HepG2 (cell line): ENCODE data around the gene CCDC157. TPM values are rescaled to one million over a fixed set of nuclear protein-coding genes. Genes with fewer than 3 reads are reported as not detected.
A peak's percentile ranks its signal among the peaks of the same experiment; 100 is the strongest.

Experiments
- AHR ChIP-seq: IDR thresholded peaks from 2 replicates; pipeline ENCODE4 v1.6.1; 2018; ENCODE audit warnings: missing genetic modification reagents, missing compliant biosample characterization
- ATAD3A ChIP-seq: sonication (generic); formaldehyde crosslinking; IDR thresholded peaks from 2 replicates; pipeline ENCODE4 v1.4.0; 2020; ENCODE audit warnings: missing genetic modification reagents
- DPF2 ChIP-seq: sonication (generic); formaldehyde crosslinking; IDR thresholded peaks from 2 replicates; pipeline ENCODE4 v1.4.0; 2020; ENCODE audit warnings: mild to moderate bottlenecking, low read depth, missing genetic modification reagents, borderline replicate concordance
- FOXA3 ChIP-seq: IDR thresholded peaks from 2 replicates; pipeline ENCODE4 v1.6.1; 2016; ENCODE audit warnings: missing genetic modification reagents, missing compliant biosample characterization
- FOXM1 ChIP-seq: sonication (generic); formaldehyde crosslinking; IDR thresholded peaks from 2 replicates; pipeline ENCODE4 v1.5.0; 2020; ENCODE audit warnings: missing genetic modification reagents
- KAT8 ChIP-seq: IDR thresholded peaks from 2 replicates; pipeline ENCODE4 v1.6.1; 2016; ENCODE audit warnings: missing genetic modification reagents, missing compliant biosample characterization
- KMT2B ChIP-seq: IDR thresholded peaks from 2 replicates; pipeline ENCODE4 v1.6.1; 2016; ENCODE audit warnings: missing genetic modification reagents, missing compliant biosample characterization
- MAFG ChIP-seq: sonication (generic); formaldehyde crosslinking; IDR thresholded peaks from 2 replicates; pipeline ENCODE4 v1.5.1; 2020; ENCODE audit warnings: mild to moderate bottlenecking, missing genetic modification reagents
- MAZ ChIP-seq, 2 experiments: sonication (generic) in 1 of 2; formaldehyde crosslinking in 1 of 2; IDR thresholded peaks; 2 replicates each; pipeline versions ENCODE4 v1.5.0 to v1.6.1; 2012 to 2020; ENCODE audit warnings: low read depth in 2 of 2, mild to moderate bottlenecking in 2 of 2, borderline replicate concordance in 1 of 2, improper control_type of control experiment in 1 of 2, low read length in 1 of 2, missing genetic modification reagents in 1 of 2, moderate library complexity in 1 of 2
- MYC ChIP-seq: sonication (generic); formaldehyde crosslinking; IDR thresholded peaks from 2 replicates; pipeline ENCODE4 v1.9.0; 2021; ENCODE audit warnings: missing genetic modification reagents, borderline replicate concordance
- RCOR2 ChIP-seq: IDR thresholded peaks from 2 replicates; pipeline ENCODE4 v1.6.1; 2016; ENCODE audit warnings: missing biosample characterization, missing genetic modification reagents
- SP140L ChIP-seq: sonication (generic); formaldehyde crosslinking; IDR thresholded peaks from 2 replicates; pipeline ENCODE4 v1.4.0; 2020; ENCODE audit warnings: missing genetic modification reagents, borderline replicate concordance
- TBP ChIP-seq: sonication (generic); formaldehyde crosslinking; IDR thresholded peaks from 2 replicates; pipeline ENCODE4 v1.5.0; 2020; ENCODE audit warnings: missing genetic modification reagents
- TP53 ChIP-seq: sonication (generic); formaldehyde crosslinking; conservative IDR thresholded peaks from 2 replicates; pipeline ENCODE4 v1.4.0; 2020; ENCODE audit warnings: missing genetic modification reagents
- YEATS4 ChIP-seq: sonication (generic); formaldehyde crosslinking; IDR thresholded peaks from 2 replicates; pipeline ENCODE4 v1.4.0; 2020; ENCODE audit warnings: missing genetic modification reagents, borderline replicate concordance
- ZFP36 ChIP-seq: fragments of 150-350 bp; IDR thresholded peaks from 2 replicates; pipeline ENCODE4 v1.6.1; 2018; ENCODE audit warnings: borderline replicate concordance, low read length, low read depth; ENCODE audit not compliant: partially characterized antibody
- ZNF205 ChIP-seq: IDR thresholded peaks from 2 replicates; pipeline ENCODE4 v1.6.1; 2018; ENCODE audit warnings: missing biosample characterization, missing genetic modification reagents
- ZNF296 ChIP-seq: sonication (generic); formaldehyde crosslinking; conservative IDR thresholded peaks from 2 replicates; pipeline ENCODE4 v1.5.0; 2020; ENCODE audit warnings: mild to moderate bottlenecking, missing genetic modification reagents
- ZNF564 ChIP-seq: sonication (generic); formaldehyde crosslinking; IDR thresholded peaks from 2 replicates; pipeline ENCODE4 v1.8.1; 2023; ENCODE audit warnings: mild to moderate bottlenecking, missing genetic modification reagents
- ZNF616 ChIP-seq: sonication (generic); formaldehyde crosslinking; IDR thresholded peaks from 2 replicates; pipeline ENCODE4 v1.5.0; 2020; ENCODE audit warnings: low read depth, mild to moderate bottlenecking, missing genetic modification reagents
- ZNF792 ChIP-seq: IDR thresholded peaks from 2 replicates; pipeline ENCODE4 v1.6.1; 2016
- polyA plus RNA-seq, 8 experiments: library from polyadenylated mRNA; depleted of rRNA in 3 of 8; stranded (reverse) in 7 of 8; unstranded in 1 of 8; fragments of >200 nt; fragmentation: Illumina TruSeq in 4 of 8; extraction: Trizol in 4 of 8; gene quantifications; 2 replicates each; pipeline versions ENCODE4 v1.2.1 to v1.2.3, GENCODE V29; 2011 to 2016; ENCODE audit warnings: low read depth in 4 of 8, missing spikeins in 1 of 8, mixed read lengths in 1 of 8; ENCODE audit not compliant: insufficient read depth in 1 of 8
- total RNA-seq, 5 experiments: library from RNA; depleted of rRNA; stranded (reverse); fragments of >200 nt; fragmentation: Illumina TruSeq; extraction: Trizol; gene quantifications; 2 replicates each; pipeline ENCODE4 v1.2.3, GENCODE V29; 2016; ENCODE audit warnings: low read depth in 1 of 5
- TF ChIP-seq, protein P1 (sequence below): sonication (generic); formaldehyde crosslinking; IDR thresholded peaks from 2 replicates; pipeline ENCODE4 v1.8.0; 2022; ENCODE audit warnings: low read depth, missing genetic modification reagents
- TF ChIP-seq, protein P2 (sequence below): sonication (generic); formaldehyde crosslinking; IDR thresholded peaks from 2 replicates; pipeline ENCODE4 v1.9.0; 2021; ENCODE audit warnings: mild to moderate bottlenecking, missing genetic modification reagents

The CCDC157 gene
- total and polyA plus RNA-seq, 2 of the 13 experiments (the other 11 are each of a cell fraction or from before 2014, with no cell fraction given): 1.4 to 1.6 TPM

DNA sequence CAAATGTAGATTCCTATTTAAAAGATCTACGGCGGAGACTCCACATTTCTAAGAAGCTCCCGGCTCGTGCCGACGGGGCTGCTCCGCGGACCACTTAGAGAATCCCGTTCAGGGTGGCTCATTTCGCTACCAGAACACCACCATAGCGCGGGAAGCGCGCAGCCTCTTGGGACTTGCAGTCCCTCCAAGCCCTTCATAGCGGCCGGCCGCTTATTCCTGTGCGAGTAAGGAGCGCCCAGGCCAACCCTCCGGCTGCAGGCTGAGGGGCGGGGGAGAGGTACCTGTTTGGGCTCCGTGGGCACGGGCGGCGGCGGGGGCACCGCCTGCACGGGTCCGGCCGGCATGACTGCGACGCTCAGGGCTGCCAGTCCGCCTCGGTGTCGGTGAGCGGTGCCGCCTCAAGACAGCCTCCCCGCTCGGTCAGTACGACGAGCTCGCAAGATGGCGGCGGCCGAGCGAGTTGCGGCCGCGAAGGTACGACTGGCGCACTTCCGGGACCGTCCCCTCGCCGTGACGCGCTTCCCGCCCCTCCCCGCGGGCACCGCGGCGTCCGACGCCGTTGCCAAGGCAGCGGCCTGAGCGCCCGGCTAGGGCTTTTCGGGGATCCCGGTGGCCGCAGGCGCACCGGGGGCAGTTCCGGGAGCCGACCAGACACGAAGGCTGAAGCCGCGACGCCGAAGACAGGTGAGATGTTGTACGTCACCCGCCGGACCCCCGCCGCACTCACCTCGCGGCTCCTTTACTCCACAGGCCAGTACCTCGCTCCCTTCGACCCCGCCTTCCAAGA lies at the start of gene CCDC157, which contains the start of gene SF3A1 (continued):
- TF ChIP-seq ZNF205 (CRISPR knock-in tag) (peak; percentile 61; the same call in 1 of the 2 replicates), AHR (CRISPR knock-in tag) (peak; percentile 84; the same call in 1 of the 2 replicates), FOXA3 (CRISPR knock-in tag) (peak; percentile 54), KMT2B (peak; percentile 83), RCOR2 (no peak), ZNF792 (CRISPR knock-in tag) (no peak), MAFG (no peak), TP53 (CRISPR knock-in tag) (0 out of 2 replicates have a peak, but pooled peaks have one; percentile 60), ZFP36 (no peak), MYC (CRISPR knock-in tag) (peak; percentile 87), ZNF616 (CRISPR knock-in tag) (peak; percentile 87; the same call in 1 of the 2 replicates), KAT8 (CRISPR knock-in tag) (peak; percentile 95), ATAD3A (no peak), DPF2 (no peak), MAZ (IDR thresholded peaks at IDR 0.05; ENCODE audit: borderline replicate concordance, low read depth, low read length) (peak; percentile 66; the same call in 1 of the 2 replicates), MAZ (CRISPR knock-in tag; IDR thresholded peaks at IDR 0.05; ENCODE audit: low read depth) (peak; percentile 96), SP140L (CRISPR knock-in tag) (no peak), ZNF296 (CRISPR knock-in tag) (no peak), TBP (CRISPR knock-in tag) (peak; percentile 90; the same call in 1 of the 2 replicates), YEATS4 (CRISPR knock-in tag) (peak; percentile 99), FOXM1 (CRISPR knock-in tag) (peak; percentile 80; the same call in 1 of the 2 replicates), ZNF564 (CRISPR knock-in tag) (peak; percentile 81)
- TF ChIP-seq, protein P1, sequence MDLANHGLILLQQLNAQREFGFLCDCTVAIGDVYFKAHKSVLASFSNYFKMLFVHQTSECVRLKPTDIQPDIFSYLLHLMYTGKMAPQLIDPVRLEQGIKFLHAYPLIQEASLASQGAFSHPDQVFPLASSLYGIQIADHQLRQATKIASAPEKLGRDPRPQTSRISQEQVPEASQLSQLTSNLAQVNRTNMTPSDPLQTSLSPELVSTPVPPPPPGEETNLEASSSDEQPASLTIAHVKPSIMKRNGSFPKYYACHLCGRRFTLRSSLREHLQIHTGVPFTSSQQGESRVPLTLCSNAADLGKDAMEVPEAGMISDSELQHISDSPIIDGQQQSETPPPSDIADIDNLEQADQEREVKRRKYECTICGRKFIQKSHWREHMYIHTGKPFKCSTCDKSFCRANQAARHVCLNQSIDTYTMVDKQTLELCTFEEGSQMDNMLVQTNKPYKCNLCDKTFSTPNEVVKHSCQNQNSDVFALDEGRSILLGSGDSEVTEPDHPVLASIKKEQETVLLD (CRISPR knock-in tag): no peak
- TF ChIP-seq, protein P2, sequence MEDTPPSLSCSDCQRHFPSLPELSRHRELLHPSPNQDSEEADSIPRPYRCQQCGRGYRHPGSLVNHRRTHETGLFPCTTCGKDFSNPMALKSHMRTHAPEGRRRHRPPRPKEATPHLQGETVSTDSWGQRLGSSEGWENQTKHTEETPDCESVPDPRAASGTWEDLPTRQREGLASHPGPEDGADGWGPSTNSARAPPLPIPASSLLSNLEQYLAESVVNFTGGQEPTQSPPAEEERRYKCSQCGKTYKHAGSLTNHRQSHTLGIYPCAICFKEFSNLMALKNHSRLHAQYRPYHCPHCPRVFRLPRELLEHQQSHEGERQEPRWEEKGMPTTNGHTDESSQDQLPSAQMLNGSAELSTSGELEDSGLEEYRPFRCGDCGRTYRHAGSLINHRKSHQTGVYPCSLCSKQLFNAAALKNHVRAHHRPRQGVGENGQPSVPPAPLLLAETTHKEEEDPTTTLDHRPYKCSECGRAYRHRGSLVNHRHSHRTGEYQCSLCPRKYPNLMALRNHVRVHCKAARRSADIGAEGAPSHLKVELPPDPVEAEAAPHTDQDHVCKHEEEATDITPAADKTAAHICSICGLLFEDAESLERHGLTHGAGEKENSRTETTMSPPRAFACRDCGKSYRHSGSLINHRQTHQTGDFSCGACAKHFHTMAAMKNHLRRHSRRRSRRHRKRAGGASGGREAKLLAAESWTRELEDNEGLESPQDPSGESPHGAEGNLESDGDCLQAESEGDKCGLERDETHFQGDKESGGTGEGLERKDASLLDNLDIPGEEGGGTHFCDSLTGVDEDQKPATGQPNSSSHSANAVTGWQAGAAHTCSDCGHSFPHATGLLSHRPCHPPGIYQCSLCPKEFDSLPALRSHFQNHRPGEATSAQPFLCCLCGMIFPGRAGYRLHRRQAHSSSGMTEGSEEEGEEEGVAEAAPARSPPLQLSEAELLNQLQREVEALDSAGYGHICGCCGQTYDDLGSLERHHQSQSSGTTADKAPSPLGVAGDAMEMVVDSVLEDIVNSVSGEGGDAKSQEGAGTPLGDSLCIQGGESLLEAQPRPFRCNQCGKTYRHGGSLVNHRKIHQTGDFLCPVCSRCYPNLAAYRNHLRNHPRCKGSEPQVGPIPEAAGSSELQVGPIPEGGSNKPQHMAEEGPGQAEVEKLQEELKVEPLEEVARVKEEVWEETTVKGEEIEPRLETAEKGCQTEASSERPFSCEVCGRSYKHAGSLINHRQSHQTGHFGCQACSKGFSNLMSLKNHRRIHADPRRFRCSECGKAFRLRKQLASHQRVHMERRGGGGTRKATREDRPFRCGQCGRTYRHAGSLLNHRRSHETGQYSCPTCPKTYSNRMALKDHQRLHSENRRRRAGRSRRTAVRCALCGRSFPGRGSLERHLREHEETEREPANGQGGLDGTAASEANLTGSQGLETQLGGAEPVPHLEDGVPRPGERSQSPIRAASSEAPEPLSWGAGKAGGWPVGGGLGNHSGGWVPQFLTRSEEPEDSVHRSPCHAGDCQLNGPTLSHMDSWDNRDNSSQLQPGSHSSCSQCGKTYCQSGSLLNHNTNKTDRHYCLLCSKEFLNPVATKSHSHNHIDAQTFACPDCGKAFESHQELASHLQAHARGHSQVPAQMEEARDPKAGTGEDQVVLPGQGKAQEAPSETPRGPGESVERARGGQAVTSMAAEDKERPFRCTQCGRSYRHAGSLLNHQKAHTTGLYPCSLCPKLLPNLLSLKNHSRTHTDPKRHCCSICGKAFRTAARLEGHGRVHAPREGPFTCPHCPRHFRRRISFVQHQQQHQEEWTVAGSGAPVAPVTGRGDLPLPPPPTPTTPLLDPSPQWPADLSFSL: peak; percentile 63; the same call in 1 of the 2 replicates
